HG03520 (cell line): ENCODE results near the gene LRRC37A2.
"Not testable (repeated sequence)": the region's sequence is repeated elsewhere in the genome, so short reads cannot be mapped to it uniquely, and the experiment has no call there.

Experiments used
- ATAC-seq: cut with Tn5 transposase; IDR thresholded peaks from one replicate; pipeline ENCODE4 v1.9.1; 2021; ENCODE audit warnings: mild to moderate bottlenecking, moderate library complexity; ENCODE audit not compliant: unreplicated experiment

The LRRC37A2 gene

DNA sequence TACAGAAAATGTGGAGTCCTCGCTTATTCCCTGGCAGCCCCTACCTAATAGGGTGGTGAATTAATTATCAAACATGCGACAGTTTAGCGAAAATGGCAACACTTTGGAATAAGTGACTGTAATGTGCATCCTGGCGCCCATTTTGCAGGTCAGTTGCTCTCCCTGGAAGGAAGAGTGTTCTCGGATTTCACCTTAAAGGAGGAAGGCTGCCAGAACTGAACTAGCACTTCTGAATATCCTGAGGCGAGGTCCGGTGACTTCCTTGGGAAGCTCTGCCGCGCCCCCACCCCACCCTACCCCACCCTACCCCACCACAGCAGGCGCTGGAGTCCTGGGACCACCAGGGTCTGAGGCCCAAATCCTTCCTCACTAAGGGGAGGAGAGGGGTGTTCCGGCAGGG is at the start of gene LRRC37A2:
LRRC37A2 (plus strand) TSS at position 301 of the 400 bp plus-strand sequence. CDS start 245 bp downstream, outside the sequence.
- ATAC-seq, result not testable (repeated sequence)

DNA sequence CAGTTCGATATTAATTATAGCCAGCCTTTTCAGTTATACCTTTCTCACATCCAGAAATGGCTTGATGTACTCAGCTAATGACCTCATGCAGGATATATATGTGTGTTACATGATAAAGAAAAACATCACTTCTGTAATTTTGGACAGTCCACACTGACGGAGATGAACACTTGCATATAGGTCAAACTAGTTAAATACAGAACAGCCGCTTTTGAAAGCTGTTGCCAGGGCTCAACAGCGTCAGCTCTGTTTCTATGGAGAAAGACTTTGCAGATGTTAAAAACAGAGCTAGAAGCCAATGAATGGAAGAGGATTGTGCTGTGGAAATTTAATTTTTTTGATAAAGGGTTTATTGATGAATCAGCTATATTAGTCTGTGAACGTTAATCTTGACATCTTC is 44.6 kb upstream of the LRRC37A2 start:
- not testable (repeated sequence) for ATAC-seq

DNA sequence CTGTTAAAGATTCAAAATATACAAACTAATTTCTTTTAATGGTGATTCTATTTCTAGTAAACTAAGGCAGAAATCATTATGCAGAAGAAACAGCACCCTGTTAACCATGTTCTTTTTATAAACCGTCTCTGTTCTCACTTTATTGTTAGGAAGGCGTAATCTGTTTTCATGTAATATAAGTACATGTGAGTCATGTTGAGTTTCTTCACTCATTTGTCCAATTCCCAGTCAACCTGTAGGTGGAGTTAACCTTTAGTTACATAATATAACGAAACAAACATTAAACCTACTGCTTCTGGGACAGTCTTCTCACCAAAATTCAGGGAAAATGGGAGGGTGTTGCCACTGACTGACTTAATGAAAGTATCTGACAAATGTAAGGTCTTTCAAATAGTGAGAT is 37.8 kb upstream of the LRRC37A2 start:
- not testable (repeated sequence) for ATAC-seq

DNA sequence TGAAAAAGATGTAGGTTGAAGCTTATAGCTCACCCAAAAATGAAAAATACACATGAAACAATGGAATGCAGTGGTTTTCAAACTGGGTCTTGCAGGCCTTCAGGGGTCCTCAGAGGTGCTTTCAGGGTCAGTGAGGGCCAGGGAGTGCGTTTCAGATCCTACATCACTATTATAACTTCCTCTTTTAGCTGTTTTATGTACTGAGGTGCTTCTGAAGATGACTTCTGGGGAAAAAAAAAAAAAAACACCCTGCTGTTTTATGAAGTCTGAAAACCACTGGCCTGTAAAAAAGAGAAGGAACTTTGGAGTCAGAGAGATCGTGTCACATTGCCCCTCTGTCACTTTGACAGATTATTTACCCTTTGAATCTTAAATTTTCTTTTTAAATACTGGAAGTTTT is 36.7 kb upstream of the LRRC37A2 start:
- ATAC-seq, result not testable (repeated sequence)

DNA sequence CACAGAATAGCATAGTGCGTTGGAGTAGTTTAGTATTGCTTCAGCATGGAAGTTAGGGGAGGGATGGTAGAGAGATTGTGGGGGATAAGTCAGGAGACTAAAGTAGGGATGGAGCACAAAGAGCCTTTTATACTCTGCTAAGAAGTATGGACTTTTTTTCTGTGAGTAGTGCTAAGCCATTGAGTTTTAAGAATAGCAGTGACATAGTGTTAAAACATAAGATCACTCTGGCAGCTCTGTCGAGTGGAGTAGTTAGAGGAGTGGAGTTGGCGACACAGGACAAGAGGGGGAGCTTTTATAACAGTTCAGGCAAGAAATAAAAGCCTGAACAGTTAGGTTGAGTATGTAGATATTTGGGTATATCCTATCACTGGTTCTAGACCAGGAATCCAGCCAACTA is 33.4 kb upstream of the LRRC37A2 start:
- not testable (repeated sequence) for ATAC-seq

DNA sequence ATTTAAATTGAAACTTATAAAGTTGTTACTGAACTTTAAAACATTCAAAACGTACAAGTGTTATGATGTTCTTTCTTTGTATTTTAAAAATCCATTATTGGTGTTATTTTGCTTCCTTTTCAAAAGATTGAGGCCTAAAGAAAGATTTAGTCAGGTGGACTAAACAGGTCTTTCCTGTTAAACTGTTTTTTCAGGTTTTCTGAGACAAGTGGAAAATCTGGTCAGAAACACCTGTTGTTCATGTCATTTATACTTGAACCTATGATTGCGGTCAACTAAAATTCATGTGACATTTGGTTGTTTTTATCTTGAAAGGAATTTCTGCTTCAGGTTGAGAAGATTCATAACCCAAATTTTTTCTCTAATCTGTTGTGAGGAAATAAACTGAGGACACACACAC is 31.0 kb upstream of the LRRC37A2 start:
- ATAC-seq, result not testable (repeated sequence)

DNA sequence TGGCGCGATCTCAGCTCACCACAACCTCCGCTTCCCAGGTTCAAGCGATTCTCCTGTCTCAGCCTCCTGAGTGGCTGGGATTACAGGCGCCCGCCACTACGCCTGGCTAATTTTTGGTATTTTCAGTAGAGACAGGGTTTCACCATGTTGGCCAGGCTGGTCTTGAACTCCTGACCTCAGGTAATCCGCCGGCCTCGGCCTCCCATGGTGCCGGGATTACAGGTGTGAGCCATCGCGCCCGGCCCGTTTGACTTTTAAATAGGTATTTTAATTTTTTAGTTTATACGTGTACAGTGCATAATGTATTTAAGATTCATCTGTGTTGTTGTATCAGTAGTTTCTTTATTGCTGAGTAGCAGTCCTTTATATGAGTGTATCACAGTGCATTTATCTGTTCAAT is 20.2 kb upstream of the LRRC37A2 start:
- not testable (repeated sequence) for ATAC-seq

DNA sequence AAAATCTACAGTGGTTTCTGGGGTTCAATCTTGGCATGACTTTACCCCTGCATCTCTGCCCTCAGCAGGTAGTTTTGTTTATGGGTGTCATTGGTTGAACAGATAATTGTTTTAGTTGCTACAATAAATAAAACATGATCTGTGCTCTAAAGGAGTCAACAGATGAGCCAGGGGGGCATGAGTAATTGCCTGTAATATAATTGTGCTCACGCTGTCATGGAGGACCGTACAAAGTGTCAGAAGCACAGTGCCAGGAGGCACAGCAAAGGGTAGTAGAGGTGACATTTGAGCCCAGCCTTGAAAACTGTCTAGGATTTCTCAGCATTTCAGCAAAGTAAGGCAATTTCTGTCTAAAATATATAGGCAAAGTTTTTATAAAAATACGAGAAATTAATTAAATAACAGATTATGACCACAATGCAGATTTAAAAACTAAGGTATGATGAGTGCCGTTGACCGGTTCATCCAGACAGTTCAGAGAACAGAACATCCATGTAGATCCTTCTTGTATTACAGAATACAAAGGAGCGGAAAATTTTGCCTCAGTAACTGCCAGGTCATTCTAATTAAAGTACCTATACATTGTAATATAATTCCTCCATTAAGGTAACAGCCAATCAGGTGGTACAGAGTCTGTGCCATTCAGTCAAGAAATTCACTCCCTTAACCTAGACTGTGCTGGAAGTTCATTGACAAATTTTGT is 12.7 kb upstream of the LRRC37A2 start:
- not testable (repeated sequence) for ATAC-seq

DNA sequence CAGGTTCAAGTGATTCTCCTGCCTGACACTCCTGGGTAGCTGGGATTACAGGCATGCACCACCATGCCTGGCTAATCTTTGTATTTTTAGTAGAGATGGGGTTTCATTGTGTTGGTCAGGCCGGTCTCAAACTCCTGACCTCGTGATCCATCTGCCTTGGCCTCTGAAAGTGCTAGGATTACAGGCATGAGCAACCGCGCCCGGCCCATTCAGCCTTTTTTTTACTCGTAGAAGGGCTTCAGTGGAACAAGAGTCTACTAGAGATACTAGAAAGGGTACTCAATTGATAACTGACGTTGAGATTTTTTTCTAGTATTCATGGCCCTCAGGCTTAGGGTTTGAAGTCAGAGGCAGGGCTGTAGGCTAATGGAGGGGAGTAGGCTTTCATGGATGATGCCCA is 6.4 kb upstream of the LRRC37A2 start:
- ATAC-seq, result not testable (repeated sequence)

DNA sequence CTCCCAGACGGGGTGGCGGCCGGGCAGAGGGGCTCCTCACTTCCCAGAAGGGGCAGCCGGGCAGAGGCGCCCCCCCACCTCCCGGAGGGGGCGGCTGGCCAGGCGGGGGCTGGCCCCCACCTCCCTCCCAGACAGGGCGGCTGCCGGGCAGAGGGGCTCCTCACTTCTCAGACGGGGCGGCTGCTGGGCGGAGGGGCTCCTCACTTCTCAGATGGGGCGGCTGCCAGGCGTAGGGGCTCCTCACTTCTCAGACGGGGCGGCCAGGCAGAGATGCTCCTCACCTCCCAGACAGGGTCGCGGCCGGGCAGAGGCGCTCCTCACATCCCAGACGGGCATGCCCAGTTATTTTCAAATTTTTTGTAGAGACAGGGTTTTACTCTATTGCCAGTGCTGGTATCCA is 22.4 kb downstream of the LRRC37A2 start:
- not testable (repeated sequence) for ATAC-seq

DNA sequence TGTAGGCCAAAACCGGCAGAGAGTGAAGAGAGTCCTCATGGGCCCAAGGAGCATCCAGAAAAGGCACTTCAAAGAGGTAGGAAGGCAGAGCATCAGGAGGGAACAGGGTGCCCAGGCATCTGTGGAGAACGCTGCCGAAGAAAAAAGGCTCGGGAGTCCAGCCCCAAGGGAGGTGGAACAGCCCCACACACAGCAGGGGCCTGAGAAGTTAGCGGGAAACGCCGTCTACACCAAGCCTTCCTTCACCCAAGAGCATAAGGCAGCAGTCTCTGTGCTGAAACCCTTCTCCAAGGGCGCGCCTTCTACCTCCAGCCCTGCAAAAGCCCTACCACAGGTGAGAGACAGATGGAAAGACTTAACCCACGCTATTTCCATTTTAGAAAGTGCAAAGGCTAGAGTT is 36.3 kb downstream of the LRRC37A2 start:
- not testable (repeated sequence) for ATAC-seq

DNA sequence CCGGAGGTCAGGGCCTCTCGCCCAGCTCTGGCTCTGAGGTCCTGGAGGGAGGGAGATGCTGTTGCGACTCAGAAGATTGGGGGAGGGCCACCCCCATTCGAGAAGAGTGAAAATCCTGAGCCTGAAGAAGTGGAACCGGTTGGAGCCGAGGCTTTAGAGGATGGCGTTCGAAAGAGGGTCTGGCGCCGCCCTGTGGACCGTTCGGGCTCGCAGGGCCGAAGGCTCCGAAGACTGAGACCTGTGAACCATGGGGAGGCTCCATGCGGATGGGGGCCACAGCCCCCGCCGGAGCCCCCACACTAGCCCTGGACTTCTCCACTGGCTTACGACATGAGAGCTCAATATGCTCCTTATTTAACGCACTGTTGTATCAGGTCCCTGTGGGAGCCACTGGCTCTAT is 46.9 kb downstream of the LRRC37A2 start:
- ATAC-seq, result not testable (repeated sequence)

DNA sequence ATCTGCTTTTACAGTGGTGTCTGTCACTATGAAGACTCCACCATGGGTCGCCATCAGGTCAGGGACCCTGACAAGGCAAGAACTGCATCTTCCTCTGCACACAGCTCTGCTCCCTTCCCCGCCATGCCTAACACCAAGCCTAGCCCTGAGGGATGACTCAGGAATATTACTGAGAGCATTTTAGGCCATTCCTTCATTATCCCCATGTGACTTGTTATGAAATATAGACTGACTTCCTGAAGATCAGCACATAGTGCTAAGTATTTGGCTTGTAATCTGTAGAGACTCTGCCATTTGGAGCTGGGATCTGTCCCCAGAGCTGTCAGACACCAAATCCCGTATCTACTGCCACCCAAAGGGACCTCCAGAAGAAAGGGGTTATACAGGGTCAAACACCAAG is 47.8 kb downstream of the LRRC37A2 start:
- not testable (repeated sequence) for ATAC-seq

DNA sequence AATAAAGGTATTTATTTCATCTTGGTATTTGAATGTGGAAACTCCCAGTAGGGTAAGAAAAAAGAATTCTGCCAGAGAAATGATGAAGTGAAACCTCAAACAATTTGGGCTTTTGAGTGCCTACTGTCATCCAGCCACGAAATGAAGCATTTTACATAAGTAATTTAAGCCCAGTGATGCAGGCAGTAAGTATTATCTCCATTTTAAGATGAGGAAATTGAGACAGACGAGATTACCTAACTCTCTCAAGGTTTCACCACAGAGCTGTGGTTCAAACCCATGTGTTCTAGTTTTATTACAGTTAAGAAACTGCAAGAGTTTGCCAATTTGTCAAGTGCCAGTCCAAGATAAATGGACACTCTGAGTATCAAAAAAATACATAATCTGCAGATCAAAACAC is 54.0 kb downstream of the LRRC37A2 start:
- not testable (repeated sequence) for ATAC-seq

DNA sequence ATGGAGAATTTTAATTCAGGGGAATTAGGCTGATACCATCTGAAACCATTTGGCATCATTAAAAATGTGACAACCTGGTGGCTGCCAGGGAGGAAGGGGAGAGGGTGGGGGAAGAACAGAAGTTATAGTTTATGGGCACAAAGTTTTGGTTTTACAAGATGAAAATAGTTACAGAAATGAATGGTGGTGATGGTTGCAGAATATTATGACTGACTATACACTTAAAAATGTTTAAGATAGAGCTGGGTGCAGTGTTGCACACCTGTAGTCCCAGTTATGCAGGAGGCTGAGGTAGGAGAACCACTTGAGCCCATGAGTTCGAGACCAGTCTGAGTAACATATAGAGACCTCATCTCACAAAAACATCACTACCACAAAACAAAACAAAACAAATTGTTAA is 54.7 kb downstream of the LRRC37A2 start:
- ATAC-seq, result not testable (repeated sequence)

DNA sequence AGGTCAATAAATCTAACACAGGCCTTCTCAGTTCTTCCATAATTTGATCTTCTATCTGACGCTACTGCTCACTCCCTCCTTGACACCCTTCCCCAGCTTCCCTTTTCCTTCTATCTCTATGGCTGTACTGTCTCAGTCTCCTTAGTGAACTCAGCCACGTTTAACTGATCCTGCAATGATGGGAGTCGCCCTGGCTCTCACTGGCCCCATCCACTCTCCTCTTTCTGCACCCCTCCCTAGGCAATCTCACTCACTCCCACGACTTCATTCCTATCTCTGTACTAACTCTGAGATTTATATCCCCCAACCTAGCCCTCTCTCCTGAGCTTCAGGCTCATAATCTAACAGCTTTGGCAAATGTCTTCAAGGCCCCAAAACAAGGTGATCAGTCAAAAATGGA is 59.5 kb downstream of the LRRC37A2 start:
- not testable (repeated sequence) for ATAC-seq

DNA sequence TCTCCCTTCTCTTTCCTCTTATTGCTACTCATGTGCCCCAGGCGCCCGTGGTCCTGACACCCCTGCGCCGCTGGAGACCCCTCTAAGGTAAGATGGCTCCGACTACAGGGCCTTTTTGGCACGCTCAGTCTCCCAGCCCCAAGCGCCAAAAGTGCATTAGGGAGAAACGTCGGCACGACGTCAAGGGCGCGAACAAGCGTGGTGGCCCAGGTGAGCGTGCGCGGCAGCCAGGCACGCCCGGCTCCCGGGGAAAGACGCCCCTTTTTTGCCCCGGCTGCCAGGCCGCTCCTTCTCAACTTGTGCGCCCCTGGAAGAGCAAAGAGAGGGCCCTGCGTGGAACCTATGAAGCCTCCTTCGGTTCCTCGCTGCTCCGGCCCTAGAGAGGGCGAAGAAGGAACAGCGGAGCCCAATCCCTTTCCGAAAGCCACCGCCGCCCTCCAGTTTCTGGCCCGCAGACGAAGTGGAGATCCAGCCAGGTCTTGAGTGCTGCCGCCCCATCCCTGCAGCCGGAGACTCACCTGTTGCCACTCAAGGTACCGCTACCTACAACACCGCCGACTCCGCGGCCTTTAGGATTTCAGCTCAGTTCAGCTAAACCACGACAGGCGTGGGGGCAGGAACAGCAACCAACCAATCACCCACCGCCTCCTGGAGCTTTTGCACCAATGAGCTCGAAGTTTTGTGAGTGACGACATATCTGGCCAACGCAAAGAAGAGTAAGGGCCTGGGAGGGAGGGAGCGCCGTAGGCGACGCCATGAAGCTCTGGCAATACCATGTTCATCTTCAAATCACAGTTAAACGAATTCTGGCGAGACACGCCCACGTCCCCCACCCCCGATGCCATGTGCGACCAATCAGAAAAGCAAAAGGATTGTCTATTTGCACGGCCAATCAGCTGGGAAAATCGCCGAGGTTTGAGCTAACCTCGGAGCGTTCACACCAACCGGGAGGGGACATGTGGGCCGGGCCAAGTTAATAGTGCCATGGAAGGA is 67.1 kb downstream of the LRRC37A2 start, which contains the start of gene ARL17A:
ARL17A (minus strand) TSS at position 609 of the 993 bp plus-strand sequence. CDS start 3,369 bp downstream, outside the sequence.
- peak; percentile 81 for ATAC-seq

DNA sequence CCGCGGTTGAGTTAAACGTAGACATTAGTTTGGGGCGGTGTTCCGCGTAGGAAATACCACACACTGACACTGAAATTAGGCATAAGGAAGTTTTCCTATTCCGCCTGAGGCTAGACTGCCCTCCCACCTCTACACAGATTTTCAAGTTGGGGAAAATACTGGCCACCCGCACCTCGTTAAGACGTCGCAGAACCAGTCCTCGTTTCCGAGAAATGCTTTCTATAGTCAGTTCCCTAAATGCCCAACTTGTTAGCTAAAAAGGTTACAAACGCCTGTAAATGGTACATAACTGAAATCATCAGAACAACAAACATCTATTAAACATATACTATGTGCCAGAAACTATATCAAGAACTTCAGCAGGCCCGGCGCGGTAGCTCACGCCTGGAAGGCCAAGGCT is 67.8 kb downstream of the LRRC37A2 start:
- not testable (repeated sequence) for ATAC-seq

DNA sequence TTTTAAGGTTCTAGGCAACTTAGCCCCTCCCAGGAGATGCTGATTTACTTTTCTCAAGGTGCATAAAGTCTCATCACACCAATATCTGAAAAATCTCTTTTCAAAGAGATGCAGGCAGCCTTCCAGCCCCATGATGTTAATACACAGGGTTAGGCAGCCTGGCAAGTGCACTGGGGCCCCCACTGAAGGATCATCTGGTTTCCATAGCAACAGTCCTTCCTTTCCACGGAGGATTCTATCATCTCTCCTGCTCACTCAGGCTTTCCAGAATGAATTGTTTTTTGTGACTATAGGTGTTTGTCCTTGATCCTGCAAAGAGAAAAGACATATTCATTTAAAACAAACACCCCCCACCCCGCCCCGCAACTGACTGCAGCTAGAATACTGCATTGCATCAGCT is 73.2 kb downstream of the LRRC37A2 start:
- not testable (repeated sequence) for ATAC-seq

DNA sequence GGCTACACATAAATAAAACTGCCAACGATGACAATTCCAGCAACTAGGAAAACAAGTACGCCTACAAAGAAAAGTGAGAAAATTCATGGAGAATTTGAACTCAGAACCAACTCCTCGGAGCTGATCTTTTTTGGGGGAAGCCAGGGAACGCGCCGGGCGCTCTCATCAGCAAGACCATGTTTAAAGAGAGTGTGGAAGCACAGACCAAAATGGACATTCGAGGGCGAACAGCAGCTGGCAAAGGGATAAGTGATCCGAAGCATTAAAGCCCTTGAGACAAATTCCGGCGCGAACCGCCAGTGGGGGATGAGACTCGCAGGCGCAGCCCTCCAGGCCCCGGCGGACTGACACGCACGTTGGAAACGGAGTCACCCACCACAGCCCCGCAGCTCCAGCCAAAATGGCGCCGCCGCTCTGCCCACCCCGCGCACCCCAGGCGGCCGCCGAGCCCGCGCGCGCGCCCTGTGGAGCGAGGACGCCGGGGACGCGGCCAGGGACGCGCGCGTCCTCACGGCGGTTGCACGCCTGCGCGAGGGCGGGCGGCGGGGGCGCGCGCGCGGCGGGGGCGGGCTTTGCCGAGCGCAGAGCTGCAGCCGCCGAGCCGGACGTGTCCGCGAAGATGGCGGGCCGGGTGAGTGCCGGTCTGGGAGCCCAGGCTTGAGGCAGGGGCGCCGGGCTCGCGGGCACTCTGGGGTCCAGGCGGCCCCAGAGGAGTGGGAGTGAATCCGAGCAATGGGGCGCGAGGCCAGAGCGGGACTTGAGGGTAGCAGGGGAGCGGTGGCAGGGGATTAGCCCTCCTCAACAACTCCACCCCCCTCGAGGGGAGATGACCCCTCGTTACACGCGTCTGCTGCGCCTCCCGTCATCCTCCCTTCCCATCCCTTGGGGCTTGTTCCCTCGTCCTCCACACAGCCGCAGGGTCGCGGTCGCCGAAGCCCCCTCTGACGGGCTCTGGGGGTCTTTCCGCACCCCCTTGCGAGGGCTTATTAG is 78.2 kb downstream of the LRRC37A2 start, which contains the start of gene NSF:
NSF (plus strand) TSS at position 513 of the 990 bp plus-strand sequence; CDS start at position 620, 107 bp downstream.
- peak; percentile 53 for ATAC-seq
